IMR-90 (cell line): ENCODE measurements around the gene OPN4. TPM values are rescaled to one million over a fixed set of nuclear protein-coding genes. Genes with fewer than 3 reads are reported as not detected.

Experiments used
- ATAC-seq: fragments of 200-7000 bp; cut with Tn5 transposase; 2 replicates; pipeline ENCODE4 v1.9.1; 2020; ENCODE audit warnings: low read depth, mild to moderate bottlenecking, moderate library complexity
- BruUV-seq: library from RNA; stranded (reverse); fragments of 400-500 nt; replicated peaks from 2 replicates; lab custom pipeline; 2021; lab: Mats Ljungman, UMichigan
- CTCF ChIA-PET: fragments of 300-600 bp; formaldehyde crosslinking; extraction: SDS; loops from one replicate; lab custom pipeline; 2021; ENCODE audit warnings: antibody characterized with exemption; lab: Yijun Ruan, JAX
- POLR2A ChIA-PET: fragments of 300-600 bp; sonication (Branson Sonifier 250); formaldehyde crosslinking; loops from one replicate; lab custom pipeline; 2022; ENCODE audit warnings: antibody characterized with exemption; ENCODE audit not compliant: unreplicated experiment; lab: Charles Lee
- DNase-seq: peaks from one replicate; pipeline ENCODE4 v3.0.0; 2013
- H2AFZ ChIP-seq: replicated peaks from 2 replicates; pipeline ENCODE3; 2013; ENCODE audit warnings: low read length, mild to moderate bottlenecking; ENCODE audit not compliant: poor library complexity
- H2AK5ac ChIP-seq: 2 replicates; pipeline ENCODE4 v1.6.1; 2013; ENCODE audit warnings: low read depth, low read length, inconsistent platforms
- H2AK9ac ChIP-seq: replicated peaks from 2 replicates; pipeline ENCODE3; 2013; ENCODE audit warnings: mild to moderate bottlenecking, low read depth, low read length, moderate library complexity; ENCODE audit not compliant: poor library complexity
- H2BK120ac ChIP-seq: 2 replicates; pipeline ENCODE4 v1.6.1; 2013; ENCODE audit warnings: low read depth, low read length, inconsistent platforms
- H2BK15ac ChIP-seq: 3 replicates; pipeline ENCODE4 v1.6.1; 2013; ENCODE audit warnings: low read depth, low read length, inconsistent platforms
- H2BK20ac ChIP-seq: 2 replicates; pipeline ENCODE4 v1.6.1; 2013; ENCODE audit warnings: low read depth, mild to moderate bottlenecking, inconsistent platforms, low read length, moderate library complexity
- H2BK5ac ChIP-seq: 2 replicates; pipeline ENCODE4 v1.6.1; 2013; ENCODE audit warnings: mild to moderate bottlenecking, low read depth, low read length, inconsistent platforms; ENCODE audit not compliant: poor library complexity, severe bottlenecking
- H3K14ac ChIP-seq: replicated peaks from 2 replicates; pipeline ENCODE4 v1.6.1; 2013; ENCODE audit warnings: low read depth, low read length, inconsistent platforms
- H3K18ac ChIP-seq: 2 replicates; pipeline ENCODE4 v1.6.1; 2013; ENCODE audit warnings: low read depth, low read length, control low read depth
- H3K23ac ChIP-seq: 2 replicates; pipeline ENCODE4 v1.6.1; 2013; ENCODE audit warnings: low read depth, low read length, inconsistent platforms
- H3K27ac ChIP-seq: 2 replicates; pipeline ENCODE4 v1.5.1; 2013; ENCODE audit warnings: mild to moderate bottlenecking, control low read depth, low read length; ENCODE audit not compliant: insufficient read depth
- H3K27me3 ChIP-seq: 2 replicates; pipeline ENCODE4 v1.6.1; 2013; ENCODE audit warnings: low read length; ENCODE audit not compliant: control insufficient read depth, insufficient read depth
- H3K36me3 ChIP-seq: 2 replicates; pipeline ENCODE4 v1.6.1; 2013; ENCODE audit warnings: low read length, mixed read lengths; ENCODE audit not compliant: control insufficient read depth, insufficient read depth
- H3K4ac ChIP-seq: 2 replicates; pipeline ENCODE4 v1.6.1; 2013; ENCODE audit warnings: low read depth, low read length, inconsistent platforms
- H3K4me1 ChIP-seq: 2 replicates; pipeline ENCODE4 v1.6.1; 2013; ENCODE audit warnings: low read length, mixed read lengths; ENCODE audit not compliant: control insufficient read depth, insufficient read depth
- H3K4me2 ChIP-seq: 2 replicates; pipeline ENCODE4 v1.6.1; 2013; ENCODE audit warnings: low read depth, mild to moderate bottlenecking, control low read depth, low read length, moderate library complexity
- H3K4me3 ChIP-seq: 2 replicates; pipeline ENCODE4 v1.5.1; 2013; ENCODE audit warnings: low read depth, mild to moderate bottlenecking, control low read depth, low read length, moderate library complexity; ENCODE audit not compliant: insufficient read depth
- H3K56ac ChIP-seq: 2 replicates; pipeline ENCODE4 v1.6.1; 2013; ENCODE audit warnings: low read length, inconsistent platforms; ENCODE audit not compliant: insufficient read depth; ENCODE audit errors: extremely low read depth
- H3K79me1 ChIP-seq, 2 experiments: 2 replicates each; pipeline ENCODE4 v1.6.1; 2013; ENCODE audit warnings: low read length in 2 of 2, inconsistent platforms in 1 of 2, low read depth in 1 of 2
- H3K9ac ChIP-seq: 2 replicates; pipeline ENCODE4 v1.6.1; 2013; ENCODE audit warnings: low read depth, low read length, control low read depth
- H3K9me1 ChIP-seq: 2 replicates; pipeline ENCODE4 v1.6.1; 2013; ENCODE audit warnings: low read length, inconsistent platforms; ENCODE audit not compliant: insufficient read depth
- H3K9me3 ChIP-seq: 2 replicates; pipeline ENCODE4 v1.6.1; 2013; ENCODE audit warnings: low read length; ENCODE audit not compliant: control insufficient read depth, insufficient read depth
- H4K20me1 ChIP-seq: 2 replicates; pipeline ENCODE4 v1.6.1; 2013; ENCODE audit warnings: low read length, inconsistent platforms; ENCODE audit not compliant: insufficient read depth
- H4K5ac ChIP-seq: 2 replicates; pipeline ENCODE4 v1.6.1; 2013; ENCODE audit warnings: mild to moderate bottlenecking, low read depth, low read length, control low read depth
- H4K8ac ChIP-seq, 2 experiments: 2 replicates each; pipeline ENCODE4 v1.6.1; 2013; ENCODE audit warnings: low read depth in 2 of 2, low read length in 2 of 2, control low read depth in 1 of 2, inconsistent platforms in 1 of 2
- H4K91ac ChIP-seq: 2 replicates; pipeline ENCODE4 v1.6.1; 2013; ENCODE audit warnings: low read depth, low read length, inconsistent platforms; ENCODE audit not compliant: insufficient read depth
- MXI1 ChIP-seq: IDR thresholded peaks from 2 replicates; pipeline ENCODE4 v1.6.1; 2012; ENCODE audit warnings: low read depth, mild to moderate bottlenecking, low read length, moderate library complexity, borderline replicate concordance
- POLR2A ChIP-seq: IDR thresholded peaks from 2 replicates; pipeline ENCODE4 v1.6.1; 2012; ENCODE audit warnings: mild to moderate bottlenecking, low read depth, low read length
- WGBS, 2 experiments: methylation state at CpG; one replicate each; pipeline versions ENCODE4 v1.1.5 to v1.1.7; 2013; ENCODE audit warnings: missing lambda C conversion rate in 2 of 2; ENCODE audit not compliant: insufficient read length in 1 of 2; ENCODE audit errors: extremely low coverage in 2 of 2; 5-methylcytosine and 5-hydroxymethylcytosine counted together
- dilution Hi-C: fragments of 300-500 bp; cut with HindIII; formaldehyde crosslinking; loops from one replicate; pipeline ENCODE4 v1.14.3; 2018; ENCODE audit warnings: low sequenced_read_pairs; ENCODE audit not compliant: unreplicated experiment
- in situ Hi-C: fragments of 300-500 bp; cut with MboI; formaldehyde crosslinking; loops from 3 replicates; pipeline ENCODE4 v1.14.3; 2019; ENCODE audit warnings: low sequenced_read_pairs, inconsistent platforms, mixed read lengths
- intact Hi-C: fragments of 100-400 bp; cut with micrococcal nuclease; formaldehyde crosslinking; loops from 2 replicates; pipeline ENCODE4 v1.10.0; 2022
- polyA plus RNA-seq, 3 experiments: library from polyadenylated mRNA; depleted of rRNA; stranded (reverse); fragments of >200 nt; gene quantifications; 2 replicates each; pipeline ENCODE4 v1.2.3, GENCODE V29; 2012; ENCODE audit warnings: low replicate concordance in 1 of 3
- total RNA-seq: library from RNA; depleted of rRNA; stranded (reverse); fragments of >200 nt; gene quantifications from 2 replicates; pipeline ENCODE4 v1.2.3, GENCODE V29; 2012

OPN4 gene
- total and polyA plus RNA-seq, 2 of the 4 experiments (the other 2 are of a cell fraction) = 0.03 TPM; not detected in 1

DNA sequence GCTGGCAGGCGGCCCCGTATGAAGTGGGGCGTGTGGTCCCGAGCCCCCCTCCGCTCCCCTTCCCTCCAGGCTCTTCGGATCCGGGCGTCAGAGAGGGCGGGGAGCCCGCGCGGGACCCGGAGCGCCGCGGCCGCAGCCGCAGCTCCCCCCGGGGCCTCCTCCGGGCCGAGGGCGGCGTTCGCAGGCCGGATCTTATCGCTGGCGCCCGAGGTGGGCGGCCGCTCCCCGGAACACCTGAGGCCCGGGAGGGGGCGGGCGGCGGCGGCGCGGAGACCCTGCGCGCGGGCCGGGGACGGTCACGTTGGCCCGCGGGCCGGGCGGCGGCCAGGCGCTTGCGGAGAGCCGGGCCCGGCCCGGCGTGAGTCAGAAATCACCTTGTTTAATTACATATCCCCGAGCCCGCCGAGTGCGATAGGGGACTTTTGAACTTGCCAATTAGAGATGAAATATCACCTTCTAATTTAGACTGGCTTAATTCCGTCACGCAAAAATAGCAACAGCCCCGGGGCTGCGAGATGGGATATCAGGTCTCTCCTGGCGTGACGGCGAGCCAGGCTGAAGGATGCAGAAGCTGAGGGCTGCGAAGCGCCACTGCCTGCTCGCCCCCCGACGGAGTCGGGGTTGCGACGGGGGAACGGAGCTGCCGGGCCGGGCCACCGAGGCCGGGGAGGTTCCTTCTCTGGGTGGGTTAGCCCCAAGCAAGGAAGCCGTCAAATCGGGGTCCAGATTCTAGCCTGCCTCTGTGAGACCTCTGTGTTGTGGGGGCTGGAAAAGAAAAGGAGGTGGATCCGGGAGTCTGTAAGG lies 57.4 kb downstream of the OPN4 start:
- Histone ChIP-seq H3K4me1 (peaks cover 8% of the 10 kb centered on the region), H4K8ac (peak overlapping the region; percentile 51 to 79), H3K14ac (peak overlapping the region; percentile 53), H3K27me3 (no peaks in the 10 kb centered on the region), H3K9ac (peak overlapping the region; percentile 55), H2BK5ac (peak overlapping the region; percentile 56), H3K56ac (peak overlapping the region; percentile 40; the same call in 1 of the 2 replicates), H3K79me1 (peaks cover 0 to 10% of the 10 kb centered on the region in 2 experiments; a peak in 2 of 4 replicates), H3K4ac (peak overlapping the region; percentile 32), H2AK9ac (peak overlapping the region; percentile 58), H4K20me1 (no peaks in the 10 kb centered on the region), H3K4me3 (peak overlapping the region; percentile 51), H3K4me2 (peak overlapping the region; percentile 92), H4K5ac (peak overlapping the region; percentile 87), H3K18ac (peak overlapping the region; percentile 24), H2BK20ac (no peak overlapping the region), H2BK120ac (peak overlapping the region; percentile 39; the same call in 1 of the 2 replicates), H2BK15ac (no peak overlapping the region), H4K91ac (peak overlapping the region; percentile 26), H3K23ac (peak overlapping the region; percentile 89), H3K9me1 (peaks cover 3% of the 10 kb centered on the region; the same call in 1 of the 2 replicates), H3K36me3 (no peaks in the 10 kb centered on the region), H2AK5ac (0 out of 2 replicates have a peak overlapping the region, but pooled peaks have one; percentile 25), H2AFZ (peak overlapping the region; percentile 100), H3K27ac (peak overlapping the region; percentile 70), H3K9me3 (no peaks in the 10 kb centered on the region)
- in situ Hi-C loops = no loop called here
- peak; percentile 25 for DNase-seq
- peak; percentile 41 for TF ChIP-seq POLR2A
- no peak for TF ChIP-seq MXI1
- dilution Hi-C loops = no loop called here
- POLR2A ChIA-PET = interaction anchor here (0.7 kb wide), 1 partner anchor 376 kb away, joined by 4 read pairs; no protein-coding TSS in a partner anchor
- CTCF ChIA-PET = interaction anchor here (0.5 kb wide), 1 partner anchor 227 kb away, joined by 3 read pairs; no protein-coding TSS in a partner anchor
- peak; percentile 67 for ATAC-seq
- BruUV-seq = no TSS peak
- WGBS, 2 experiments = 0% methylated on average over 21 of the region's 82 CpGs; no CpG with 5 or more reads in 1 of the 2 experiments
- intact Hi-C loops = loop anchor here (1.0 kb wide), 2 partner anchors 46 to 188 kb away; no protein-coding TSS in a partner anchor
